IPS DF 4.7 (cell line): ENCODE data around the gene LSM5.

Source experiments
- DNase-seq: peaks from one replicate; pipeline ENCODE4 v3.0.0-alpha.2; 2013; ENCODE audit warnings: low spot score; ENCODE audit errors: extremely low read depth

The LSM5 gene

DNA sequence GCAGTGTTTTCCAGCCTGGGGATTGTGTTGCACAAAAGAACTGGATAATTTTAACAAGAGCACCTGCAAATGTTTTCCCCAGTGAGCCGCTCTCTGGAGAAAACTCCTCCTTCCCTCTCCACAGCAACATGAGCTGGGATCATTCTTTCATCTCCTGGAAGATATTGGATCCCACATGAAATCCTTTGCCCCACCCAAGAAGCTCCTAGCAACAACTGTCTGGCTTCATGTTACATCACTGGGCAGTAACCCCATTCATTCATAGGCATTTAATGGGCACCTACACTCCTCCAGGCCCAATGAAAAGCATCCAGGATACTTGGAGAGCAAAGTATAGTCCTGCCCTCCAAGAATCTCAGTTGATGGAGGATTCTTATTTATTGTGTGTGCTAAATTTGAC, 27.2 kb downstream of the LSM5 start:
- DNase-seq = no peak

DNA sequence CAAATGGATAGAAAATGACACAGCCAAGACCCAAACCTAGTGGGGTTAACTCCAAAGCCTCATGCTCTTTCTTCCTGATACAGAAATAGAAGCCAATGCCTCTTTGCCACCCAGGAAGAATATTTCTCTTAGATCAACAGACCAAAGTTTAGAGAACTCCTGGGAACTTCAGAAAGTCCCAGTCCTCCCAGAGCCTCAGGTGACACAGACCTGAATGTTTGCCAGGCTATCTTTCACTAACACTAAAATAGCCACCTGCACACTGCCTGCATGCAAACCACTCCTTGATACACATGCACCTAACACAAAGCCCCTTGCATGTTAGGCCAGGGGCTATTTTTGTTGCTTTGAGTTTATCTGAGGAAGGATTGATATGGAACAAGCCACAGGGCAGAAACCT, 27.7 kb downstream of the LSM5 start:
- no peak for DNase-seq

DNA sequence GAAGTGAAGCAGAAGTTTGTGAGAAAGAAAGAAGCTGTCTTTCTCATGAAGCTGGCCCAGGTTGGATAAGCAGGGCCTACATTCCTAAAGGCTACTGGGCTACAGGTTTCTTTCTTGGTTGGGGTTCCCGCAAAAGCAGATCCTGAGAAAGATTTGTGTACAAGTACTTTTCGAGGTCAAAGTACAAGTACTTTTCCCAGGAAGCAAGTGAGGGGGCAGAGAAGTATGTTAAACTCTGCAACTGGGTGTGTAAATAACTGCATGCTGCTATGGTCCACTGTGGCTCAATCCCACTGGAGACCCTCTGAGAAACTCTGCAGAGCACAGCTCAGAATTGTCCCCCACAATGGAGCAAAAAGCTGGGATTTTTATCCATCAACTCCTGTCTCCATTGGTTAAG, 28.7 kb downstream of the LSM5 start:
- no peak for DNase-seq

DNA sequence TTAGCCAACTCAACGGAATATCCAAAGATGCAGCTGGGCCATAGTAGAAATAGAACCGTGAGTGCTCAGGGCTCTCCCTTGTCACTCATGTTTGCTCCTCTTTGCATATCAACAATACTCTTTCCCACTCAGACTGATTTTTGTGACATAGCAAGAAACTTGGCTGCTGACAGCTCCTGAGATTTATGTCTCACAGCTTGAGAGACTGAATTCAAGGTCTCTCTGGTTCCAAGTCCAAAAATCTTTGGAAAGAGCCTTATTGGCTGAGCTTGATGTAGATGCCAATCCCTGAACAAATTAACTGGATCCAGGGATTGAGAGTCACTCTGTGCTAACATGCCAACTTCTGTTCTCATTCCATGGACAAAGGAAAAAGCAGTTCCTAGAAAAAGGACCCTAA, 30.4 kb downstream of the LSM5 start:
- DNase-seq = no peak

DNA sequence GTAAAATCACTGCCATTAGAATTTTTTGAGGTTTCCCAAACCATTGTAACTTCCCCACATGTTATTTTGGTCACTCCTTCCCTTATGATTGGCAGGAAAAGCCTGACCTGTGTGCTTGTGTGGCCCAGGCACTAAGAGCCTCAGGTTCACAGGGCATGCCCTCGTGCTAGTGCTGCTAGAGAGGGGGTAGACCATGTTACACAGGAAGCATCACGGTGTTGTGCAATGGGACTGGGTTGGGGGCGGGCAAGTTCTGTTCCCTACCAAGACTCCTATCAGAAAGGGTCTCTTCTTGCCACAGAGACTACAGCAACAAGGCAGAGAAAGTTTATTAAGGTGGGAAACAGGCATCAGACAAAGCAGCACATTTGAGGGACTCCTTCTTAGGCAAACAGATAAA, 32.2 kb downstream of the LSM5 start:
- DNase-seq = no peak

DNA sequence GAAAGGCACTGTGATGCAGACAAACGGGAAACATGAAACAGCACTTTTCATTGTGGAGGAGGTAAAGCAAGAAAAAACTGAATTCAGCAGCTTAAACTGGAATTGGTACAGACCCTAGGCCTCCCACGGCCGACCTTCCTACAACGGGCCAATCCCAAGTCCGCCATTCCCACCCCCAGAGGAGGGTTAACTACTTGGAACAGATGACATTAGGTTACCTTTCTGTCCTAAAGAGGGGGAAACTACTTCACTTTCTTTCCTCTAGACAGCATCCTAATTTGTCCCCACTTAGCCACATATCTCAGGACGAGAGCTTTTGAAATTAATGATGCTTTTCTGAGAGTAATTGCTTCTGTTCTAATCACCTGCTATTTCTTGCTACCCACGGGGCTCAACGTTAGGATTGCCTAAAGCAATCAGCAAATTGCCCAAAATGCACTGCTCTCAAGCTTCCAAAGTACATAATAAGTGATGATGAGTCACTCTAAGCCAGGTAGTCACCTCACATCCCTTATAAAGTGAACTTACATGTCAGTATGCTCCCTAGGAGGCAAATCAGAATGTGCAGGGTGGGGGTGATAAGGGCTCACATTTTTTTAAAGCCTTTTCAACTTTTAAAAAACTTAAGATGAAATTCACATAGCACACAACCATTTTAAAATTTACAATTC, 36.7 kb downstream of the LSM5 start:
- no peak for DNase-seq

DNA sequence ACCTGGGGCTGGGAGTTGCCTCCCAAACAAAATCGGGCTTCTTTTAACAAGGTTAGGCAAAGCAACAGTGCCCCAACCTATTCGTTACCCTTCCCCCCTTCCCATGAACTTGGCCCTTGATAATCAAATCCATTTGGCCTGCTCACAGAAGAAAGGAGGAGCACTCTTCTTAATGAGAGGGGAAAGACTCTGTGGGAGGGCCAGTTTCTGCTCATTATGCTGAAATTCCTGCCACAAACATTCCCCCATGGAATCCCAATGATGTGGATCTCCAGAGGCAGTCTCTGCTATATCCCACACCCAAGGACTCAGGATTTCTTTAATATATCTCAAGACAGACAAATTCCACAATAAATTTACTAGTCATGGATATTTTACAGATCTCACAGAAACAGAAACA, 43.0 kb downstream of the LSM5 start:
- DNase-seq = no peak

DNA sequence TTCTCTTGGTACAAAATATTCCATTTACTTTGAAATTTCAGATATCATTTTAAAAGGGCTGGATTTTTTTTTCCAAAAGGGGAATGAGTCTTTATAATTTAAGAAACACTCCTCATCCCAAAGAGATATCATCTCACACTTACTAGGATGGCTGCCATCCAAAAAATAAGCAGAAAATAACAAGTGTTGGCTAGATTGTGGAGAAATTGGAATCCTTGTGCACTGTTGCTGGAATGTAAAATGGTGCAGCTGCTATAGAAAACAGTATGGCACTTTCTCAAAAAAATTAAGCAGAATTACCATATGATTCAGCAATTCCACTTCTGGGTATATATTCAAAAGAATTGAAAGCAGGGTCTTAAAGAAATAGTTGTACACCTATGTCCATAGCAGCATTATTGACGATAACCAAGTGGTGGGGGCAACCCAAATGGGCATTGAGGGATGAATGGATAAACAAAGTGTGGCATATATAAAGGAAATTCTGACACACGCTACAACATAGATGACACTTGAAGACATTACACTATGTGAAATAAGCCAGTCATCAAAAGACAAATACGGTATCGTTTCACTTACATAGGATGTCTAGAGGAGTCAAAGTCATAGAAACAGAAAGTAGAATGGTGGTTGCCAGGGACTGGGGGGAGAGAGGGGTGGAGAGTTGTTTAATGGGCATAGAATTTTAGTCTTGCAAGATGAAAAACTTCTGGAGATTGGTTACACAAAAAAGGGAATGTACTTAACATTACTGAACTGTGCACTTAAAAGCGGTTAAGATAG, 53.8 kb downstream of the LSM5 start:
- no peak for DNase-seq
